ENCODE data around the gene ZDHHC1.
A peak's percentile ranks its signal among the peaks of the same experiment; 100 is the strongest.
"Not testable (repeated sequence)": the region's sequence is repeated elsewhere in the genome, so short reads cannot be mapped to it uniquely, and the experiment has no call there.

ZDHHC1 gene

GRCh38 chr16:67426950-67427349 lies 10.7 kb upstream of the ZDHHC1 start:
- H3K4me1 ChIP-seq (ENCODE audit: control insufficient read depth, insufficient read depth, low read length), result peaks cover 35% of the 10 kb centered on the region
- H3K36me3 ChIP-seq (ENCODE audit: control insufficient read depth, insufficient read depth, low read length), result no peaks in the 10 kb centered on the region
- no peaks in the 10 kb centered on the region for H3K9me3 ChIP-seq (ENCODE audit: control insufficient read depth, low read length)
- peaks cover 7% of the 10 kb centered on the region for H3K27me3 ChIP-seq (ENCODE audit: control insufficient read depth, insufficient read depth, low read length)
- no peak overlapping the region for H3K9ac ChIP-seq (ENCODE audit: low read length)
- H3K4me3 ChIP-seq (ENCODE audit: low read length), result no peak overlapping the region

GRCh38 chr16:67426022-67426421 lies 9.7 kb upstream of the ZDHHC1 start:
- H3K9ac ChIP-seq (ENCODE audit: low read length), result no peak overlapping the region
- H3K9me3 ChIP-seq (ENCODE audit: control insufficient read depth, low read length), result no peaks in the 10 kb centered on the region
- H3K4me1 ChIP-seq (ENCODE audit: control insufficient read depth, insufficient read depth, low read length), result peaks cover 29% of the 10 kb centered on the region
- peaks cover 7% of the 10 kb centered on the region for H3K27me3 ChIP-seq (ENCODE audit: control insufficient read depth, insufficient read depth, low read length)
- no peak overlapping the region for H3K4me3 ChIP-seq (ENCODE audit: low read length)
- H3K36me3 ChIP-seq (ENCODE audit: control insufficient read depth, insufficient read depth, low read length), result no peaks in the 10 kb centered on the region

GRCh38 chr16:67425580-67425979 lies 9.3 kb upstream of the ZDHHC1 start:
- no peaks in the 10 kb centered on the region for H3K36me3 ChIP-seq (ENCODE audit: control insufficient read depth, insufficient read depth, low read length)
- no peaks in the 10 kb centered on the region for H3K9me3 ChIP-seq (ENCODE audit: control insufficient read depth, low read length)
- peaks cover 29% of the 10 kb centered on the region for H3K4me1 ChIP-seq (ENCODE audit: control insufficient read depth, insufficient read depth, low read length)
- peaks cover 7% of the 10 kb centered on the region for H3K27me3 ChIP-seq (ENCODE audit: control insufficient read depth, insufficient read depth, low read length)
- H3K4me3 ChIP-seq (ENCODE audit: low read length), result no peak overlapping the region
- H3K9ac ChIP-seq (ENCODE audit: low read length), result no peak overlapping the region

GRCh38 chr16:67425061-67425460 lies 8.8 kb upstream of the ZDHHC1 start:
- H3K9ac ChIP-seq (ENCODE audit: low read length), result no peak overlapping the region
- H3K4me3 ChIP-seq (ENCODE audit: low read length), result no peak overlapping the region
- no peaks in the 10 kb centered on the region for H3K9me3 ChIP-seq (ENCODE audit: control insufficient read depth, low read length)
- H3K4me1 ChIP-seq (ENCODE audit: control insufficient read depth, insufficient read depth, low read length), result peaks cover 23% of the 10 kb centered on the region
- peaks cover 7% of the 10 kb centered on the region for H3K27me3 ChIP-seq (ENCODE audit: control insufficient read depth, insufficient read depth, low read length)
- no peaks in the 10 kb centered on the region for H3K36me3 ChIP-seq (ENCODE audit: control insufficient read depth, insufficient read depth, low read length)

GRCh38 chr16:67424261-67424615 lies 8.0 kb upstream of the ZDHHC1 start:
- Histone ChIP-seq H3K27me3 (ENCODE audit: control insufficient read depth, insufficient read depth, low read length) (peaks cover 7% of the 10 kb centered on the region), H3K9ac (ENCODE audit: low read length) (no peak overlapping the region), H3K4me3 (ENCODE audit: low read length) (no peak overlapping the region), H3K4me1 (ENCODE audit: control insufficient read depth, insufficient read depth, low read length) (peaks cover 15% of the 10 kb centered on the region), H3K36me3 (ENCODE audit: control insufficient read depth, insufficient read depth, low read length) (no peaks in the 10 kb centered on the region), H3K9me3 (ENCODE audit: control insufficient read depth, low read length) (no peaks in the 10 kb centered on the region)

GRCh38 chr16:67423611-67424260 lies 7.5 kb upstream of the ZDHHC1 start:
- Histone ChIP-seq H3K9ac (ENCODE audit: low read length) (no peak overlapping the region), H3K27me3 (ENCODE audit: control insufficient read depth, insufficient read depth, low read length) (peaks cover 7% of the 10 kb centered on the region), H3K4me3 (ENCODE audit: low read length) (no peak overlapping the region), H3K9me3 (ENCODE audit: control insufficient read depth, low read length) (no peaks in the 10 kb centered on the region), H3K4me1 (ENCODE audit: control insufficient read depth, insufficient read depth, low read length) (peaks cover 10% of the 10 kb centered on the region), H3K36me3 (ENCODE audit: control insufficient read depth, insufficient read depth, low read length) (no peaks in the 10 kb centered on the region)

- Histone ChIP-seq H3K9ac (ENCODE audit: low read length) (no peak overlapping the region), H3K4me3 (ENCODE audit: low read length) (no peak overlapping the region), H3K27me3 (ENCODE audit: control insufficient read depth, insufficient read depth, low read length) (peaks cover 7% of the 10 kb centered on the region)
These were observed 6.7 kb upstream of the ZDHHC1 start for GRCh38 chr16:67423015-67423414.

GRCh38 chr16:67421030-67421429 lies 4.8 kb upstream of the ZDHHC1 start:
- Histone ChIP-seq H3K9ac (ENCODE audit: low read length) (no peak overlapping the region), H3K4me1 (ENCODE audit: control insufficient read depth, insufficient read depth, low read length) (no peaks in the 10 kb centered on the region), H3K36me3 (ENCODE audit: control insufficient read depth, insufficient read depth, low read length) (no peaks in the 10 kb centered on the region), H3K4me3 (ENCODE audit: low read length) (no peak overlapping the region), H3K9me3 (ENCODE audit: control insufficient read depth, low read length) (no peaks in the 10 kb centered on the region), H3K27me3 (ENCODE audit: control insufficient read depth, insufficient read depth, low read length) (peaks cover 7% of the 10 kb centered on the region)

More at GRCh38 chr16:67423015-67423414, 6.7 kb upstream of the ZDHHC1 start:
- no peaks in the 10 kb centered on the region for H3K9me3 ChIP-seq (ENCODE audit: control insufficient read depth, low read length)
- H3K4me1 ChIP-seq (ENCODE audit: control insufficient read depth, insufficient read depth, low read length), result peaks cover 3% of the 10 kb centered on the region
- no peaks in the 10 kb centered on the region for H3K36me3 ChIP-seq (ENCODE audit: control insufficient read depth, insufficient read depth, low read length)

- no peak overlapping the region for H3K9ac ChIP-seq (ENCODE audit: low read length)
- H3K9me3 ChIP-seq (ENCODE audit: control insufficient read depth, low read length), result no peaks in the 10 kb centered on the region
- no peaks in the 10 kb centered on the region for H3K36me3 ChIP-seq (ENCODE audit: control insufficient read depth, insufficient read depth, low read length)
- H3K4me3 ChIP-seq (ENCODE audit: low read length), result no peak overlapping the region
- H3K4me1 ChIP-seq (ENCODE audit: control insufficient read depth, insufficient read depth, low read length), result no peaks in the 10 kb centered on the region
- H3K27me3 ChIP-seq (ENCODE audit: control insufficient read depth, insufficient read depth, low read length), result peaks cover 3% of the 10 kb centered on the region
These were observed 3.7 kb upstream of the ZDHHC1 start for GRCh38 chr16:67419931-67420330.

GRCh38 chr16:67419502-67419901 lies 3.2 kb upstream of the ZDHHC1 start:
- no peak overlapping the region for H3K9ac ChIP-seq (ENCODE audit: low read length)
- H3K36me3 ChIP-seq (ENCODE audit: control insufficient read depth, insufficient read depth, low read length), result no peaks in the 10 kb centered on the region
- H3K4me3 ChIP-seq (ENCODE audit: low read length), result no peak overlapping the region
- peaks cover 3% of the 10 kb centered on the region for H3K27me3 ChIP-seq (ENCODE audit: control insufficient read depth, insufficient read depth, low read length)
- H3K4me1 ChIP-seq (ENCODE audit: control insufficient read depth, insufficient read depth, low read length), result peaks cover 2% of the 10 kb centered on the region
- no peaks in the 10 kb centered on the region for H3K9me3 ChIP-seq (ENCODE audit: control insufficient read depth, low read length)

GRCh38 chr16:67417333-67418061 lies 1.2 kb upstream of the ZDHHC1 start:
- peaks cover 10% of the 10 kb centered on the region for H3K4me1 ChIP-seq (ENCODE audit: control insufficient read depth, insufficient read depth, low read length)
- no peaks in the 10 kb centered on the region for H3K36me3 ChIP-seq (ENCODE audit: control insufficient read depth, insufficient read depth, low read length)
- H3K4me3 ChIP-seq (ENCODE audit: low read length), result no peak overlapping the region
- H3K9me3 ChIP-seq (ENCODE audit: control insufficient read depth, low read length), result no peaks in the 10 kb centered on the region
- no peak overlapping the region for H3K9ac ChIP-seq (ENCODE audit: low read length)
- no peaks in the 10 kb centered on the region for H3K27me3 ChIP-seq (ENCODE audit: control insufficient read depth, insufficient read depth, low read length)

GRCh38 chr16:67415421-67415820 lies 856 bp downstream of the ZDHHC1 start:
- H3K27me3 ChIP-seq (ENCODE audit: control insufficient read depth, insufficient read depth, low read length); H3K36me3 ChIP-seq (ENCODE audit: control insufficient read depth, insufficient read depth, low read length); H3K4me3 ChIP-seq (ENCODE audit: low read length); H3K4me1 ChIP-seq (ENCODE audit: control insufficient read depth, insufficient read depth, low read length); H3K9me3 ChIP-seq (ENCODE audit: control insufficient read depth, low read length): not testable (repeated sequence)
- peak overlapping the region; percentile 81 for H3K9ac ChIP-seq (ENCODE audit: low read length)

Data from mucosa of stomach (tissue), 1 donor.